Gastrocnemius medialis (tissue), 4 donors: ENCODE data around the gene ANO6.

ENCODE experiments used
- CTCF ChIP-seq, 5 experiments: fragments of 450-650 bp in 3 of 5; fragments of 200-600 bp in 2 of 5; sonication (generic) in 2 of 5; IDR thresholded peaks in 4 of 5; conservative IDR thresholded peaks in 1 of 5; 1 replicate in 4 of 5; 2 replicates in 1 of 5; pipeline ENCODE4 v1.5.1; 2016 to 2019; ENCODE audit warnings: antibody characterized with exemption in 5 of 5, mild to moderate bottlenecking in 3 of 5, moderate library complexity in 3 of 5
- POLR2A ChIP-seq, 2 donors: fragments of 450-650 bp; IDR thresholded peaks; one replicate each; pipeline ENCODE4 v1.6.1; 2017; ENCODE audit warnings: antibody characterized with exemption in 2 of 2, mild to moderate bottlenecking in 2 of 2, moderate library complexity in 2 of 2

- TF ChIP-seq CTCF (IDR thresholded peaks at IDR 0.05 in 4 of 5, conservative IDR thresholded peaks at IDR 0.05 in 1 of 5): no peak
- no peak for TF ChIP-seq POLR2A (IDR thresholded peaks at IDR 0.05)
These were observed 33.4 kb upstream of the ANO6 start for GRCh38 chr12:45182511-45182910.
